Renal pelvis (tissue), 4 donors: ENCODE data around the gene NME7. TPM values are rescaled to one million over a fixed set of nuclear protein-coding genes. Genes with fewer than 3 reads are reported as not detected.

Source experiments
- DNase-seq: peaks from one replicate; pipeline ENCODE4 v3.0.0-alpha.2; 2013
- polyA plus RNA-seq, 3 donors: library from polyadenylated mRNA; unstranded; fragments of 120-200 nt; gene quantifications; one replicate each; pipeline ENCODE4 v1.2.1, GENCODE V29; 2013; ENCODE audit not compliant: insufficient read length in 3 of 3

NME7 gene
- polyA plus RNA-seq, 3 donors = 93.6 to 106 (median 94.1) TPM

DNA sequence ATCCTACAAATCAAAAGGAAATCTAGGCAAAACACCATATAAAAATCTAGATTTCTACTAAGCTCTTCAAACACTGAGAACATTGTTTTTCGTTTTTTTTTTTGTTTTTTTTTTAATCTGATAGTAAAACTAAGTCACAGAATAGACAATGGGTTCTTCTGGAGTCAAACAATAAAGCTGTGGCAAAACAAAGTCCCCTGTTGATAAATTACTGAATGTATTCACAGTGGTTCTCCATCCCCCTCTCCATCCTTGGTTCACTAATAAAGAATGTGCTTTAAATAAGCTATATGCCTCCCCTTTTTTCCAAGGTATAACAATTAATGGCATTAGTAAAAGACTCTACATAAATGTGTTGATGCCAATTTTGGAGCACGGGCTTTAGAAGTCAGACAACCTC lies 277.8 kb downstream of the NME7 start:
- no peak for DNase-seq

DNA sequence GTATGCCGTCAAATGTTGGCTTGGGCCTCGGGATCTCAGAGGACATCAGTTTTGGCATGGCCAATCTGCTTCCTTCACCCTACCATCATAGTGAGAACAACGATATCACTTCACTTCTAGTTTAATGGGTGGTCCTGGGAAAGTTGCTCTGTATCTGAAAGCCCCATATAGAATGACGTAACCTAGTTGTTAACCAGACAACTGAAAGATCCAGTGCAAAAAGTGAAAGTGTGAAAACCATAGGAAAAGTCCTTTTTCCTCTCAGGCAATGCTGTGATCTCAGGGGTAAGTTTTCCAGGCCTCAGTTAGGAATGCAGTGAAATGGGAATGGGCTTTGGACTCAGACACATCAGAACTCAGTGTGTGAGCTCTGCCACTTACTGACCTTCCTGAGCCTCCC lies 279.7 kb downstream of the NME7 start:
- DNase-seq = no peak

DNA sequence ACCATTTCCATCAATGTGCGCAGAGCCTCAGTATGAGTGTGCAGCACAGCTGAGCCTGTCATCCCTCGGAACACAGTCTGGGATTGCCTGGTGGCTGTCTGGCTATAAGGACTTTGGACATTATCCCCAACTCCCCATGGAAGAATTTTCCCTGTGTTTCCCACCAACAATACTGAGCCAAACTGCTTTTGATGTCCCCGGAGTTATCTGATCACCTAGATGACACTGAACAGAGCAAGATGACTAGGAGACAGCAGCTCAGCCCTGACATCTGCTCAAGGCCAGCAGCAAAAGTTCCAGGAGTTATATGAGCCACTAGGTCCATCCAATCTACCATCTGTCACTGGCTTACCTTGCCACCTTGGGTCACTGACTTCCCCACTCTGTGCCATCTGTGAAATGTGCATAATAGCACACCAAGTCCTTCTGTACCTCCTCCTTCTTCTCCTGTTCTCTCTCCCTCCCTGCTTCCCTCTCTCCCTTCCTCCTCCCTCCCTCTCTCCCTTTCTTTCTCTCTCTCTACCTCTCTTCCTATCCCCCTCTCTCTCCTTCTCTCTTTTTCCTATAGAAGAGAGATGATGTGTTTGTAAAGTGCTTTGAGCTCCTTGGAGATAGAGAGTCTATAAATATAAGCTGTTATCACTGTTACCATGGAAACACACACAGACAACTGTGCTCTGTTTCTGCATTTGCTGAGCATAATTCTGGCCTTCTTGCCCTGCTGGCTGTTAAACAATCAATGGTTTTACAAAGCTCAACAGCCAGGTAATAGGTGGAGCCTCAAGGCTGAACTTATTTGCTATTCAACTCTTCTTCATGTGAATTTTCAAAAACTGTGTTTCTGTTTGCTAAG lies 280.8 kb downstream of the NME7 start:
- DNase-seq = no peak

DNA sequence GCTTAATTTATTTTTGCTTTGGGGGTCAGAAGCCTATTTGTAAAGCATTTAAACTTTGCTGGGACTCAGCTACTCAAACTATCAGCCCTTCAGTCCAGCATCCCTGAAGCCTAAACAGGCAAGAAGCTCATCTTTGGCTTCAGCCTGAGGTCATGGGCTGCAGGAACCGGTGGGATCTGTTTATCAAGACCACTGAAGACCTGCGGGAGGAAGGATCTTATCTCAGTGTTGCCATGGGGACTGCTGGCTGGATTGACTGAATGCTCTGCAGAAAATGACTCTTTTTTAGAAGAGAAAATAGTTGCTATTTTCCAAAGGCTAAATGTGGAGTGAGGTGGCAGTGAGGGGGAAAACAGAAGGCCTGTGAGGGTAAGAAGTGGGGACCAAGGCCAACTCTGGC lies 281.7 kb downstream of the NME7 start:
- no peak for DNase-seq

Other genes with a start within 250 kb of the NME7 start
- 10 to 100 TPM; 23.6 to 28.3 (median 25.6) TPM for gene BLZF1, start 398 bp upstream of the NME7 start, polyA plus RNA-seq
- gene CCDC181, start 59.7 kb upstream of the NME7 start, polyA plus RNA-seq = 1 to 10 TPM; 8.5 to 9.7 (median 9.0) TPM
- 10 to 100 TPM; 15.4 to 20.2 (median 20.2) TPM for gene SLC19A2, start 118.1 kb upstream of the NME7 start, polyA plus RNA-seq
- 1 to 10 TPM; 4.3 to 7.3 (median 5.3) TPM for gene F5, start 218.7 kb upstream of the NME7 start, polyA plus RNA-seq